Measurements from ENCODE around the gene AGAP2.

AGAP2 gene

DNA sequence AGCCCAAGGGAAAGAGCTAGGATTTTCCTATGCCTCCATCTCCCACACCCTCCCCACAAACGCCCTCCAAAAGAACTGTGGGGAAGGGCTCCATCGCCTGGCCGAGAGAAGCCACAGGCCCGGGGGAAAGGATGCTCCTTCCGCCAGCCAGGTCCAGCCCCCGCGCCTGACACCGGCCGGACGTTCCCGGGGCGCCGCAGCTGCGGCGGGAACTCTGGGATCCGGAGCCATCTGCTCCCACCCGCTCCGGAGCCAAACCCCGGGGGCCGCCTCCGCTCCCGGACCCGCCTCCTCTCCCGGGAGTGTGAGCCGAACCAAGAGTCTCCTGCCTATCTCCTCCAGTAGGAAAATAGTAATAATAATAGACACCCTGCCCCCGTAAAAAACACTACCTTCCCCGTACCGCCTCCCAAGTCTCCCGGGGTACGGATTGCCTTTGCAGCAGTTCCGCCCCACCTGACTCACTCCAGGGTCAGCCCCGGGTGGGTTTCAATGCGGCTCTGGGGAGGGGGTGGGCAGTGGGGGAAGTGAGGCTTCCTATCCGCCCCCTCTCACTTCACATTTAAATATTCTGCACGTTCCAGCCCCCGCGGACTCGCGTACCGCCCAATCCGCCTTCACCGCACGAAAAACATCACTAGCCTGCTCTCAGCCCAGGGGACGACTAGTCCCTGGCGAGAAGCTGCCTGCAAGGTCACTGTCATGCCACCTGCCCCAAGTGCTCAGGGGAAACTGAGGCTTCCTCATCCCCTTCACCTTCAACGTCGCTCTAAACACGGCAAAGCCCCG lies 2.4 kb downstream of the AGAP2 start:
- TF ChIP-seq, protein P1, sequence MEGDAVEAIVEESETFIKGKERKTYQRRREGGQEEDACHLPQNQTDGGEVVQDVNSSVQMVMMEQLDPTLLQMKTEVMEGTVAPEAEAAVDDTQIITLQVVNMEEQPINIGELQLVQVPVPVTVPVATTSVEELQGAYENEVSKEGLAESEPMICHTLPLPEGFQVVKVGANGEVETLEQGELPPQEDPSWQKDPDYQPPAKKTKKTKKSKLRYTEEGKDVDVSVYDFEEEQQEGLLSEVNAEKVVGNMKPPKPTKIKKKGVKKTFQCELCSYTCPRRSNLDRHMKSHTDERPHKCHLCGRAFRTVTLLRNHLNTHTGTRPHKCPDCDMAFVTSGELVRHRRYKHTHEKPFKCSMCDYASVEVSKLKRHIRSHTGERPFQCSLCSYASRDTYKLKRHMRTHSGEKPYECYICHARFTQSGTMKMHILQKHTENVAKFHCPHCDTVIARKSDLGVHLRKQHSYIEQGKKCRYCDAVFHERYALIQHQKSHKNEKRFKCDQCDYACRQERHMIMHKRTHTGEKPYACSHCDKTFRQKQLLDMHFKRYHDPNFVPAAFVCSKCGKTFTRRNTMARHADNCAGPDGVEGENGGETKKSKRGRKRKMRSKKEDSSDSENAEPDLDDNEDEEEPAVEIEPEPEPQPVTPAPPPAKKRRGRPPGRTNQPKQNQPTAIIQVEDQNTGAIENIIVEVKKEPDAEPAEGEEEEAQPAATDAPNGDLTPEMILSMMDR (IDR thresholded peaks at IDR 0.05): peak; percentile 26
- Histone ChIP-seq H3K9ac (no peak overlapping the region), H3K9me3 (ENCODE audit: control insufficient read depth, low read length) (no peaks in the 10 kb centered on the region), H2AFZ (peak overlapping the region; percentile 51), H3K4me1 (peaks cover 14% of the 10 kb centered on the region), H3K79me2 (no peaks in the 10 kb centered on the region), H3K27me3 (ENCODE audit: control insufficient read depth, insufficient read depth, low read length) (no peaks in the 10 kb centered on the region), H3K36me3 (ENCODE audit: control insufficient read depth, insufficient read depth, low read length) (no peaks in the 10 kb centered on the region), H3K4me3 (ENCODE audit: low read depth, low read length) (no peak overlapping the region), H3K4me2 (ENCODE audit: low read length) (no peak overlapping the region), H3K27ac (no peak overlapping the region)

DNA sequence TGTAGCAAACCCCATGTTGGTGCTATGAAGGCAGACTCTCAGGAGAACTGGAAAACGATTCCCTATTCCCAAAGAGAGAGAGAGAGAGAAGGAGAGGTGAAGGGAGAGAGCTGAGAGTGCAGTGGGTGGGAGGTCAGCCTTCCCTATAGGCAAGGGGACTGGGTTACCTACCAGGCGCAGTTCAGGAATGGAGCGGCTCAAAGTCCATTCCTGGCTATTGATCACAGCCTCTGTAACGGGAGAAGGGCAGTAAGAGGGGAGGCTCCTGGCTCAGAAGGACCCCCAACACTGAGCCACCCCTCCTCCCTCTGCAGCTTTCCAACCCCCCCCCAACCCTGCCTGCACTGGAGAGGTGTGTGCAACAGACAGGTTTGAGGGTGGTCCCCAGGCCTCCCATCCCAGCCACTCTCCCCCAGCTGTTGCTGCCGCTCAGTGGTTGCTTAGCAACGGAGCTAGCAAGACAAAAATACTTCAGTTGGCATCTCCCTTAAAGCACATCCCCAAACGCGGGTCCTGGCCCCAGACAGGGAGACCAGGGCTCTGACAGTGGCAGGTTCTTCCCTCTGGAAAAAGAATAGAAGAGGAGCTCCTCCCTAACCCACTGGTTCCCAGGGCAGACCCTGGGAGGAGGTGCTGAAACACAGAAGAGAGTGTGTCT lies 3.2 kb downstream of the AGAP2 start:
- H3K4me3 ChIP-seq (ENCODE audit: low read depth, low read length): no peak overlapping the region
- H3K27ac ChIP-seq: no peak overlapping the region
- H3K9ac ChIP-seq: no peak overlapping the region
- no peaks in the 10 kb centered on the region for H3K9me3 ChIP-seq (ENCODE audit: control insufficient read depth, low read length)
- peaks cover 14% of the 10 kb centered on the region for H3K4me1 ChIP-seq
- H3K27me3 ChIP-seq (ENCODE audit: control insufficient read depth, insufficient read depth, low read length): no peaks in the 10 kb centered on the region
- H3K4me2 ChIP-seq (ENCODE audit: low read length): no peak overlapping the region
- TF ChIP-seq, protein P1 (IDR thresholded peaks at IDR 0.05): no peak
- H3K79me2 ChIP-seq: no peaks in the 10 kb centered on the region
- H3K36me3 ChIP-seq (ENCODE audit: control insufficient read depth, insufficient read depth, low read length): no peaks in the 10 kb centered on the region
- no peak overlapping the region for H2AFZ ChIP-seq

DNA sequence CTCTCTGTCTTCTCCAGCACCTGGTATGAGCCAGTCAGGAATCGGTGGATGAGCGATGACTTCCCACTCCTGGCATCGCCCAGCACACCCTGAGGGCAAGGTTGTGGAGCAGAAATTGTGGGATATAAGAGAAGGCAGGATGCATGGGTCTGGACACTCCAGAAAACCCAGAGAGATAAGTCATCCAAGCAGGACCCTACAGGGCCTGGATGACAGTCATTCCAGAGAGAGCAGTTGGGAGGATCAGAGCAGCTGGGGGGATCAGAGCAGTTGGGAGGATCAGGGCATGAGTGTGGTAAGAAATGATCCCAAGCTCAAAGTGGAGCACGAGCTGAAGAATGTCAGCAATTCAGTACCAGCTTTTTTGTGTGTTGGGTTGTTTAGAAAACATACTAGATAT lies 4.0 kb downstream of the AGAP2 start:
- Histone ChIP-seq H3K4me2 (ENCODE audit: low read length) (no peak overlapping the region), H3K4me3 (ENCODE audit: low read depth, low read length) (no peak overlapping the region), H3K79me2 (no peaks in the 10 kb centered on the region), H2AFZ (no peak overlapping the region), H3K4me1 (peaks cover 14% of the 10 kb centered on the region), H3K36me3 (ENCODE audit: control insufficient read depth, insufficient read depth, low read length) (no peaks in the 10 kb centered on the region), H3K9ac (no peak overlapping the region), H3K27me3 (ENCODE audit: control insufficient read depth, insufficient read depth, low read length) (no peaks in the 10 kb centered on the region), H3K9me3 (ENCODE audit: control insufficient read depth, low read length) (no peaks in the 10 kb centered on the region), H3K27ac (no peak overlapping the region)
- TF ChIP-seq, protein P1 (IDR thresholded peaks at IDR 0.05): no peak

DNA sequence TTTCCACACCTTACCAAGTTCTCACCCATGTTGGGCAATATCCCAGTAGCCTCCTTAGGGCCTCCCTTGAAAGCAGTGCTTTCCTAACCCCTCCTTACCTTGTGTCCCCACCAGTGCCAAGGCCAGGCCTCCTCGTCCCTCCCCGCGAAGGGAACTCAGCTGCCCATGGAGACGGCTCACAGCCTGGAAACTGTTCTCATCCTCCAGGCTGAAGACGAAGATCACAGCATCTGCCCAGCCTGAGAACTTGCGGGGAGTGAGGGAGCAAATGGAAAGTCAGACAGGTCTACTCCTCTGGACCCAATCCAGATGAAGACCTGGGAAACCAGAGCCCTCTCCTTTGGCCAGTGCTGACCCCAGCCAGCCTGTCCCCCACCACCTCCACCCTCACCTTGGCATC lies 4.6 kb downstream of the AGAP2 start:
- H3K27me3 ChIP-seq (ENCODE audit: control insufficient read depth, insufficient read depth, low read length): no peaks in the 10 kb centered on the region
- peaks cover 14% of the 10 kb centered on the region for H3K4me1 ChIP-seq
- no peaks in the 10 kb centered on the region for H3K36me3 ChIP-seq (ENCODE audit: control insufficient read depth, insufficient read depth, low read length)

More for the DNA sequence above, 4.6 kb downstream of the AGAP2 start:
- Histone ChIP-seq H3K9ac (no peak overlapping the region), H3K27ac (no peak overlapping the region), H3K9me3 (ENCODE audit: control insufficient read depth, low read length) (no peaks in the 10 kb centered on the region), H3K79me2 (no peaks in the 10 kb centered on the region), H3K4me3 (ENCODE audit: low read depth, low read length) (no peak overlapping the region), H3K4me2 (ENCODE audit: low read length) (no peak overlapping the region), H2AFZ (no peak overlapping the region)
- TF ChIP-seq, protein P1 (IDR thresholded peaks at IDR 0.05): no peak
